ENCODE measurements around the gene CD99L2. TPM values are rescaled to one million over a fixed set of nuclear protein-coding genes. Genes with fewer than 3 reads are reported as not detected.

CD99L2 gene
- total and polyA plus RNA-seq, 7 donors, result 62.7 to 173 (median 118) TPM

- DNase-seq (no peak), ATAC-seq (no peak)
- Histone ChIP-seq H3K4me1 (no peaks in the 10 kb centered on the region), H3K36me3 (ENCODE audit: insufficient read depth in 1 of 2, low read depth in 1 of 2) (no peaks in the 10 kb centered on the region), H3K4me3 (no peak overlapping the region), H3K9me3 (no peaks in the 10 kb centered on the region), H3K27me3 (ENCODE audit: insufficient read depth in 3 of 3, low read length in 2 of 3) (no peaks in the 10 kb centered on the region), H3K27ac (no peak overlapping the region)
- intact Hi-C loops (cut with DNase I), result loop anchor here (5.0 to 10.0 kb wide), 2 partner anchors 82 to 130 kb away; partner anchors contain the start of gene HMGB3 (in 1 of the 2)
- 37 to 71% (median 64%) methylated on average over 7 of the region's 7 CpGs for WGBS, 3 donors
- no peak for TF ChIP-seq CTCF (IDR thresholded peaks at IDR 0.05)
Measured at GRCh38 chrX:150902434-150903109, 4.1 kb upstream of the CD99L2 start.

GRCh38 chrX:150899191-150899757 is 806 bp upstream of the CD99L2 start:
- H3K4me1 ChIP-seq, result no peaks in the 10 kb centered on the region
- intact Hi-C loops (cut with DNase I), result loop anchor here (2.0 to 10.0 kb wide), 2 partner anchors 84 to 124 kb away; partner anchors contain the start of gene HMGB3 (in 1 of the 2)
- ATAC-seq (peak in 3 of 4 donors; percentile 29 to 54 (median 35)), DNase-seq (peak; percentile 35 to 57)
- no peaks in the 10 kb centered on the region for H3K27me3 ChIP-seq (ENCODE audit: insufficient read depth in 3 of 3, low read length in 2 of 3)
- peak overlapping the region; percentile 77 for H3K4me3 ChIP-seq
- TF ChIP-seq CTCF (IDR thresholded peaks at IDR 0.05), result no peak
- H3K27ac ChIP-seq, result peak overlapping the region; percentile 80
- H3K9me3 ChIP-seq, result no peaks in the 10 kb centered on the region
- WGBS, 3 donors, result 0 to 36% (median 2%) methylated on average over 36 to 42 of the region's 42 CpGs
- H3K36me3 ChIP-seq (ENCODE audit: insufficient read depth in 1 of 2, low read depth in 1 of 2), result no peaks in the 10 kb centered on the region

GRCh38 chrX:150897421-150898320 is 797 bp downstream of the CD99L2 start:
- peak overlapping the region; percentile 77 for H3K4me3 ChIP-seq
- H3K9me3 ChIP-seq, result no peaks in the 10 kb centered on the region
- 1 to 26% (median 2%) methylated on average over 12 to 22 of the region's 22 CpGs for WGBS, 3 donors
- TF ChIP-seq CTCF (IDR thresholded peaks at IDR 0.05), result no peak
- intact Hi-C loops (cut with DNase I), result loop anchor here (2.0 to 10.0 kb wide), 2 partner anchors 85 to 123 kb away; partner anchors contain the start of gene HMGB3 (in 1 of the 2)
- no peaks in the 10 kb centered on the region for H3K27me3 ChIP-seq (ENCODE audit: insufficient read depth in 3 of 3, low read length in 2 of 3)
- ATAC-seq (peak in 2 of 4 donors; percentile 15 to 43), DNase-seq (peak; percentile 17 to 60)
- H3K27ac ChIP-seq, result peak overlapping the region; percentile 88
- no peaks in the 10 kb centered on the region for H3K36me3 ChIP-seq (ENCODE audit: insufficient read depth in 1 of 2, low read depth in 1 of 2)
- H3K4me1 ChIP-seq, result no peaks in the 10 kb centered on the region

GRCh38 chrX:150896632-150897031 is 1.8 kb downstream of the CD99L2 start:
- H3K4me1 ChIP-seq, result no peaks in the 10 kb centered on the region
- ATAC-seq (no peak), DNase-seq (no peak)
- H3K9me3 ChIP-seq, result no peaks in the 10 kb centered on the region
- no peak overlapping the region for H3K27ac ChIP-seq
- no peaks in the 10 kb centered on the region for H3K36me3 ChIP-seq (ENCODE audit: insufficient read depth in 1 of 2, low read depth in 1 of 2)
- intact Hi-C loops (cut with DNase I), result loop anchor here in 1 of 2 donors (10.0 kb wide), 1 partner anchor 122 kb away; no protein-coding TSS in a partner anchor
- no peak overlapping the region for H3K4me3 ChIP-seq
- H3K27me3 ChIP-seq (ENCODE audit: insufficient read depth in 3 of 3, low read length in 2 of 3), result no peaks in the 10 kb centered on the region
- no peak for TF ChIP-seq CTCF (IDR thresholded peaks at IDR 0.05)
- 80 to 93% (median 91%) methylated on average over 6 of the region's 6 CpGs for WGBS, 3 donors
